Measurements from ENCODE around the gene PDPK1.
"Not testable (repeated sequence)": the region's sequence is repeated elsewhere in the genome, so short reads cannot be mapped to it uniquely, and the experiment has no call there.

- not testable (repeated sequence) for TF ChIP-seq EZH2 (IDR thresholded peaks at IDR 0.05; ENCODE audit: borderline replicate concordance, low read length); CTCF (IDR thresholded peaks at IDR 0.05; ENCODE audit: low read length)
Measured at GRCh38 chr16:2543771-2544170, 6.0 kb downstream of the PDPK1 start.

Measured in OCI-LY1 (cell line).